GM12874 (cell line): Measurements from ENCODE around the gene SRPX2.

ENCODE experiments used
- TF ChIP-seq, protein P1 (sequence below): IDR thresholded peaks from 2 replicates; pipeline ENCODE4 v1.5.1; 2011; ENCODE audit warnings: low read depth, mild to moderate bottlenecking, control low read depth, low read length, moderate library complexity; ENCODE audit not compliant: insufficient read depth

SRPX2 gene

DNA sequence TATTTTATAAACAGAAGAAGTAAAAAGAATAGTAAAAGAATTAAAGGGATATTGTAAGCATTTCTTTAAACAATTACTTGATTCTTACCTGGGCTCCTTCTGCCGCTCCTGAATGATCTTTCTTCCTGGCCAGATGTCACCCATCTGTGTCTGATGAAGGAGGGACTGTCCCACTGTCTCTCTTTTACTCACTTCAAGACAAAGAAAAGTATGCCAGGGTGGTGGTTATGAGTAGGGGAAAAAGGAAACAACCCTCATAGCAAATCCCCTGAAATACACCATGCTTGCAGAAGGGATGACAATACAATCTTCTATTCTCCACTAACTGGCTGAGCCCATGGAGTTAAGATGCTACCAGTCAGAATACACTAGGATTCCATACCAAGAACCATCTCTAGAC is 56.8 kb downstream of the SRPX2 start:
- TF ChIP-seq, protein P1, sequence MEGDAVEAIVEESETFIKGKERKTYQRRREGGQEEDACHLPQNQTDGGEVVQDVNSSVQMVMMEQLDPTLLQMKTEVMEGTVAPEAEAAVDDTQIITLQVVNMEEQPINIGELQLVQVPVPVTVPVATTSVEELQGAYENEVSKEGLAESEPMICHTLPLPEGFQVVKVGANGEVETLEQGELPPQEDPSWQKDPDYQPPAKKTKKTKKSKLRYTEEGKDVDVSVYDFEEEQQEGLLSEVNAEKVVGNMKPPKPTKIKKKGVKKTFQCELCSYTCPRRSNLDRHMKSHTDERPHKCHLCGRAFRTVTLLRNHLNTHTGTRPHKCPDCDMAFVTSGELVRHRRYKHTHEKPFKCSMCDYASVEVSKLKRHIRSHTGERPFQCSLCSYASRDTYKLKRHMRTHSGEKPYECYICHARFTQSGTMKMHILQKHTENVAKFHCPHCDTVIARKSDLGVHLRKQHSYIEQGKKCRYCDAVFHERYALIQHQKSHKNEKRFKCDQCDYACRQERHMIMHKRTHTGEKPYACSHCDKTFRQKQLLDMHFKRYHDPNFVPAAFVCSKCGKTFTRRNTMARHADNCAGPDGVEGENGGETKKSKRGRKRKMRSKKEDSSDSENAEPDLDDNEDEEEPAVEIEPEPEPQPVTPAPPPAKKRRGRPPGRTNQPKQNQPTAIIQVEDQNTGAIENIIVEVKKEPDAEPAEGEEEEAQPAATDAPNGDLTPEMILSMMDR: no peak

DNA sequence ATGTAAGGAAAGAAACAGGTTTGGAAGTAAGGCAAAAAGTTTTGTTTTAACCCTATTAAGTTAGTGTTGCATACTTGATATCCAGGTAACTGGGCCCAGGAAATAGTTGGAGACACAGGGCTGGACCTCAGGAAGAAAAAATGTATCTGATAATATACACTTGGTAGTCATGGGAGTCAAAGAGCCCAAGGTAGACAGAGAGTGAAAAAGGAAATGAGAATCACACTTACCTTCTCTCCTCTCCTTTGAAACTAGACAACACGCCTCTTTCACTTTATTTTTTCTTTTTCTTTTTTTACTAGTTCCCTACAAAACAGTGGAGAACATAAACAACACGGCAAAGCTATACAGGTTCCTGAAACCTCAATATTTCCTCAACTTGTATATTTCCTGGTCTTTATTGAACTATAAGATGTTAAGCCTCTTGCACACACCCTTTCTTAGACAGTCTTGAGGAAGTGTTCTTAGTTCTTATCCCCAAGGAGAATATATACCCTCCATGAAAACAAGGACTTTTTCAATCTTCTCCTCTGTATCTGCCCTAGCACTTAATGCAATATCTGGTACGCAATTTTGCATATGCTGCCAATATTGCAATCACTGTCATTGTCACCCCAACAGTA is 60.7 kb downstream of the SRPX2 start:
- TF ChIP-seq, protein P1: no peak

DNA sequence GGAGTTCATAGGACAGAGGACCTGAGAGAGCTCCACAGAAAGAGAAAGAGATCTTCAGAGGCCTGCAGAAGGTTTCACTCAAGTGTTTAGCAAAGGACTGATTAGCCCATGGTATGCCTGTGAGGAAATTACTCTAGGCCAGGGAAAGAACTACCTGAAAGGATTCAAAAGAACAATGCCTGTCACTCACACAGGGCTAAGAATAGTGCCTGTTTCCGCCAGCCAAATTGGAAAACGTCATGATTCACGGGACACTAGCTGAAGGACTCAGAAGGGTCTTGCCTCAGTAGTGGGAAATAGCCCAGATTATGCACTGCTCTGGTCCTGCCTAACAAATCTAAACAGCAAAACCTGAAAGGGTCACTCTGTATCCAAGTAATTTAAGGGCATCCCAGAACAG is 66.8 kb downstream of the SRPX2 start:
- TF ChIP-seq, protein P1: no peak

DNA sequence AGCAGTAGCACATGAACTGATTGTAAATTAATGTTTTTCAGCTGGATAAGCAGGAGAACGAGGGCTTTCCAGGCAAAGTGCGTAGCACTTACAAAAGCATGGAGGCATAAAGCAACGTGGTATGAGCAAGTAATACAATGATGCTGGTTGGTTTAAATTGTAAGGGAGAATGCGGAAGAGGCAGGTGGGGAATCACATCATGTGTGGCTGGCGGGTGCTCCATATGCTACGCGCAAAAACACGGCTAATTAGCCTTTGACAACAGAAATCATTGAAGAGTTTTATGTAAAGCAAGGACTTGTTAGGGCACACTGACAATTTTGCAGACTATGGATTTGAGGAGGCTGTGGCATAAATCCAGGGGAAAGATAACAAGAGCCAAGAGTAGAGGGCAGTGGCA is 73.4 kb downstream of the SRPX2 start:
- TF ChIP-seq, protein P1: no peak

DNA sequence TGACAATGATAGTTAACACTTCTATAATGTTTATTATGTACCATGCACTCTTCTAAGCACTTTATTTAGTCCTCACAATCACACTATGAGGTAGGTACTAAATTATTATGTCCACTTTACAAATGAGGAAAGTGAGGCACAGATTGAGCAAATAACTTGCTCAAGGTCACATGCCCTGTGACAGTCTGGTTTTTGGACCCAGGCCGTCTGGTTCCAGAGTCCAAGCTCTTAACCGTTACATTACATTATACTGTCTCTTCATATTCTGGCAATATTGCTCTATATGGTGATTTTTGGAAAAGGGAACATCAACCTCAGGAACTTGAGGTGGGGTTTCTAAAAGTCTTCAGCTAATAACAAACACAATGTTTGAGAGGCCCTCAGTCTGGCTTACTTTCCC is 75.1 kb downstream of the SRPX2 start:
- TF ChIP-seq, protein P1: no peak

DNA sequence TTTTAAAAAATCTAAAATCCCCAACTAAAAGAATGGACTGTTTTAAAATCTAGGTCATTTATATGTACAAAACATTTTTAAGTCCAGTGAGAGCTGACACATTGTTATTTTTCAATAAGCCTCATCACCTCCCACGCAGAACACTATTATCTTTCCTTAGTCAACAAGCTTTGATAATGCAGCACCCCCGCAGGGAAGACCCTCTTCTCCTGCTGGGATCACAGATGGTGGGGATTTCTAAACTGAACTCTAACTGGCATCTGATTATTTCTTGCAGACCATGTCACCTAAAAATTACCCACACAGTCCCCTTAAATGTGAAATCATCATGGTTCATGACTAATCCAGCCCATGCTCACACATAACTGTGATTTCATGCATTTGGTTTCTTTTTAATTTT is 76.3 kb downstream of the SRPX2 start:
- TF ChIP-seq, protein P1: no peak

DNA sequence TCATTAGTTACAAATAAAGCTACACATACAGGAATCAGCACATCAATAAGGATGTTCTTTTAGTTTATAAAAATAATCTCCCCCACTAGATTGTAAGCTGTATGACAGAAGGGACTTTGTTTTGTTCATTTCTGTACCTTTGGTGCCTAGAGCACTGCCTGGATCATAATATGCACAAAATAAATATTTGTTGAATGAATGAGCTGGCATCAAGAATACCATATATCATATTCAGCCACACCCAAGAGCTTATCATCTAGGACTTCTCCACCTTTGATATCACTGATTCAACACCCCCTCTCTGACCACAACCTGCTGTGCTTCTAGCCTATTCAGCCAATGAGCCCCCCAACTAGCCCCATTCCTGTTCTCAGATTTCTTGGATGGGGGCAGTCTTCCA is 77.3 kb downstream of the SRPX2 start:
- TF ChIP-seq, protein P1: no peak
